ENCODE results near the gene NAALADL2.

DNA sequence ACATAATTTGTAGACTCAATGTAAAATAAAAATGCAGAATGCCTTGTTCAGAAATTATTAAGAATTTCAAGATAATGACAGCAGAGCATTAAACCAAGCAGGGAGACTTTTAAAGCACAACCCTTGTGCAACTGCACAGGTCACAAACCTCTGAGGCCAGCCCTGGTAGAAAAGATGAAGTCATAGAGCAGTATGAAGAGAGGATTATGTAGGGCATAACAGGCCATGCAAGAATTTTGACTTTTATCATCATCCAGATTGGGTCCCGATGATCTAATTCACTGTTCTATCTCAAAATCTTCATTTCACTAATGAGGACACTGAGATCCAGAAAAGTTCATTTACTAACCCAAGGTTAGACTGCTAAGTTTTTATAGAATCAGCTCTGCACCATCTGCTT lies 388.5 kb downstream of the NAALADL2 start:
- TF ChIP-seq, protein P1, sequence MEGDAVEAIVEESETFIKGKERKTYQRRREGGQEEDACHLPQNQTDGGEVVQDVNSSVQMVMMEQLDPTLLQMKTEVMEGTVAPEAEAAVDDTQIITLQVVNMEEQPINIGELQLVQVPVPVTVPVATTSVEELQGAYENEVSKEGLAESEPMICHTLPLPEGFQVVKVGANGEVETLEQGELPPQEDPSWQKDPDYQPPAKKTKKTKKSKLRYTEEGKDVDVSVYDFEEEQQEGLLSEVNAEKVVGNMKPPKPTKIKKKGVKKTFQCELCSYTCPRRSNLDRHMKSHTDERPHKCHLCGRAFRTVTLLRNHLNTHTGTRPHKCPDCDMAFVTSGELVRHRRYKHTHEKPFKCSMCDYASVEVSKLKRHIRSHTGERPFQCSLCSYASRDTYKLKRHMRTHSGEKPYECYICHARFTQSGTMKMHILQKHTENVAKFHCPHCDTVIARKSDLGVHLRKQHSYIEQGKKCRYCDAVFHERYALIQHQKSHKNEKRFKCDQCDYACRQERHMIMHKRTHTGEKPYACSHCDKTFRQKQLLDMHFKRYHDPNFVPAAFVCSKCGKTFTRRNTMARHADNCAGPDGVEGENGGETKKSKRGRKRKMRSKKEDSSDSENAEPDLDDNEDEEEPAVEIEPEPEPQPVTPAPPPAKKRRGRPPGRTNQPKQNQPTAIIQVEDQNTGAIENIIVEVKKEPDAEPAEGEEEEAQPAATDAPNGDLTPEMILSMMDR (IDR thresholded peaks at IDR 0.05 in 4 of 5, conservative IDR thresholded peaks at IDR 0.05 in 1 of 5) = no peak
- TF ChIP-seq POLR2A (IDR thresholded peaks at IDR 0.05) = no peak

Measured in gastrocnemius medialis (tissue), 4 donors.